Measurements from ENCODE around the gene CCDC70.
"Not testable (repeated sequence)": the region's sequence is repeated elsewhere in the genome, so short reads cannot be mapped to it uniquely, and the experiment has no call there.

The CCDC70 gene

DNA sequence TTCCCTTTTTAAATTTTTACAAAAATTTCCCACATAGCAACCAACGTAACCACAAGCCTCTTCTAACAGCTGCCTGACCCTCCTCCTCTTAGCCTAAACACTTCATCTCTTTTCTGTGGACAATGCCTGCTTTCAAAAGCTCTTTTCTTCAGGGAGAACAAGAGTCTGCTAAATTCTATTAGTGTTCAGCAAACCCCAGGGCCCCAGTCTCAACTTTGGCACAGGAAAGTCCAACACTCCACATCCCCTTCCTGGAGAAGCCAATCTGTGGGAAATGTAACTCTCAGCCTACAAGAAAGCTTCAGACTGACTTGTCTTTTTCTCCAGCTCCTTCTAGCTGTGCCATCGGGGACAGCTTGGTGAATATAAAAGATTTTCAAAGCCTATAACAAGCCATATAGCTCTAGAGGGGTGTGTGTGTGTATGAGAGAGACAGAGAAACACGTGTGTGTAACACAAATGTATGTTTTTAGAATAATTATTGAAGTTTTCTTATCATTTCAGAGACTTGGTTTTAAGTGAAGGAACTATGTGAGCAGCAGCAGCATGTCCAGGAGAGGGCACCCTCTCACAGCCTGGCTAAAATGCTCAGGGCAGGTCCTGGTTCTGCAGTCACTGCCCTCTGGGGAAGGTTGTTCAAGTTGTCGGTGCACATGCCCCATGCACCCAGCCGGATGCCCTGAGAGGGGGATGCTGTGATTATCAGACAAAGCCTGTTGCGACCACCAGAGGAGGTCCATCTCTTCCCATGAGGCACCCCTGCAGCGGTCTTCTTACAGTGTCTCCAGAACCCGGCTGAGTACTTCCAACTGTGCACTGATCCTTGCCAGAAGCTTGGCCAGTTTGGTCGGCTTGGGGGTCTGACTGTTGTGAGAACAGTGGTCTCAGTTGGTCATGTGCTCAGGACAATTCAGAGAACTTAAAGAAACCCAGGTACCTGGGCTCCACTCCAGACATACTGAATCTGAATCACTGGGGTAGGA lies 34.4 kb downstream of the CCDC70 start:
- no peak for DNase-seq (ENCODE audit: extremely low read depth, low read depth)
- TF ChIP-seq, protein P1, sequence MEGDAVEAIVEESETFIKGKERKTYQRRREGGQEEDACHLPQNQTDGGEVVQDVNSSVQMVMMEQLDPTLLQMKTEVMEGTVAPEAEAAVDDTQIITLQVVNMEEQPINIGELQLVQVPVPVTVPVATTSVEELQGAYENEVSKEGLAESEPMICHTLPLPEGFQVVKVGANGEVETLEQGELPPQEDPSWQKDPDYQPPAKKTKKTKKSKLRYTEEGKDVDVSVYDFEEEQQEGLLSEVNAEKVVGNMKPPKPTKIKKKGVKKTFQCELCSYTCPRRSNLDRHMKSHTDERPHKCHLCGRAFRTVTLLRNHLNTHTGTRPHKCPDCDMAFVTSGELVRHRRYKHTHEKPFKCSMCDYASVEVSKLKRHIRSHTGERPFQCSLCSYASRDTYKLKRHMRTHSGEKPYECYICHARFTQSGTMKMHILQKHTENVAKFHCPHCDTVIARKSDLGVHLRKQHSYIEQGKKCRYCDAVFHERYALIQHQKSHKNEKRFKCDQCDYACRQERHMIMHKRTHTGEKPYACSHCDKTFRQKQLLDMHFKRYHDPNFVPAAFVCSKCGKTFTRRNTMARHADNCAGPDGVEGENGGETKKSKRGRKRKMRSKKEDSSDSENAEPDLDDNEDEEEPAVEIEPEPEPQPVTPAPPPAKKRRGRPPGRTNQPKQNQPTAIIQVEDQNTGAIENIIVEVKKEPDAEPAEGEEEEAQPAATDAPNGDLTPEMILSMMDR (IDR thresholded peaks at IDR 0.05; ENCODE audit: low read depth, low read length): peak; percentile 71

DNA sequence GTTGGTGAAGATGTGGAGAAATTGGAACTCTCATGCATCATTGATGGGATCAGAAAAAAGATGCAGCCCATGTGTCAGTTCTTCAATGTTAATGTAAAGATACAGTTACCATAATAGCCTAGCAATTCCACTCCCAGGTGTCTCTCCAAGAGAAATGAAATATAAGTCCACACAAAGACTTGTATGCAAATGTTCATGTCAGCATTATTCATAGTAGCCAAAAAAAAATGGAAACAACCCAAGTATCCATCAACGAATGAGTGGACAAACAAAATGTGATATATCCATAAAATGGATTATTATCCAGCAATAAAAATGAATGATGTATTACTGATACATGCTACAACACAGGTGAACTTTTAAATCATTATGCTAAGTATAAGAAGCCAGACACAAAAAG lies 38.7 kb downstream of the CCDC70 start:
- TF ChIP-seq, protein P1 (IDR thresholded peaks at IDR 0.05; ENCODE audit: low read depth, low read length): no peak
- no peak for DNase-seq (ENCODE audit: extremely low read depth, low read depth)

DNA sequence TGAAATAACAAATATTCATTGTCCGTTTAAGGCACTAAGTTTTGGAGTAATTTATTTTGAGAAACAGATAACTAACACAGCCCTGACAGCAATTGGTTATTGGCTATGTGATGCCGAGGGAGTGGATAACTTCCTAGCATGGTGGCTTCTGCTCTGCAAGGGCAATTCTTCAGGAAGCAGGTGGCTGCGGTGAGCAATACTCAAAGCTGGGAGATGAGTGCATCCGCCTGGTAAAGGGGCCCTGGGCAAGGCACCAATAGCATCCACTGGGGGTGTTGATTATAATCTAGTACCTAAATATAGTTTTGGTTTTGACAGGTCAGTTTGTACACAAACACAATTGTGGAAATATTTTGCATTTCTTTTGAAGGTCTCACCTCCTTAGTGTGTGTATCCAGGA lies 41.0 kb downstream of the CCDC70 start:
- TF ChIP-seq, protein P1 (IDR thresholded peaks at IDR 0.05; ENCODE audit: low read depth, low read length): no peak
- DNase-seq (ENCODE audit: extremely low read depth, low read depth): no peak

DNA sequence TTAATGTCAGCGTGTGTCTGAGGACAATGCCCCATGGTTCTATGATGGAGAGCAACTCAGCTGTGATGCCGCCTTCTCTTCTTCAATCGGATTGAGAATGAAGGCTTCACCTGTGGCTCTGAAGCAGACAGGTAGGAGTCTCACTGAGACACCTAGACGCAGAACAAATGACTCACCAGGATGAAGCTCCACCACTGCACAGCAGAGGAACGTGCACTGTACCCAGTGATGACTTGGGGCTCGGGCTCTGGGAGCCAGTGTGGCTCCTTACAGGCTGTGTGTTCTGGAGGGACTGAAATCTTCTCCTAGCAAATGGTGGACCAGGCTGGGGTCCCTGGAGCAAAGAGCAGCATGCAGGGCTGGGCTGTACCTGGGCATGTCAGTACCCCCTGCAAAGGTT lies 44.0 kb downstream of the CCDC70 start:
- TF ChIP-seq, protein P1 (IDR thresholded peaks at IDR 0.05; ENCODE audit: low read depth, low read length): no peak
- no peak for DNase-seq (ENCODE audit: extremely low read depth, low read depth)

DNA sequence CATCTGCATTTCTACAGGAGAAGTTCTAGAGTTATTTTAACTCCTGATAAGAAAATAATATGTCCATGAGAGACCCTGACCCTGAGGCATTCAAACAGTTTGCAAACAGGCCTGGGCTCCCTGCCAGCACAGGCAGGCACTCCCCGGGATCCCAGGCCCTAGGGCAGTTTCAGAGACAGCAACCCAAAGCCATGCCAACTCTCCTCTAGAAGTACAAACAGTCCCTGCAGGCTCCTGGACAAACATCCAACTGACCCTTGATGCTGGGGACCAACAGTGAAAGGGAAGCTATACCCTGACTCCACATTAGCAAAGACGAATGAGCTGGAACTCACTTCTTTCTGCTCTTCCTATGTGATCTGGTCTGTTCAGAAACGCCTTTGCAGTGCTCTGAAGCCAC lies 44.8 kb downstream of the CCDC70 start:
- TF ChIP-seq, protein P1 (IDR thresholded peaks at IDR 0.05; ENCODE audit: low read depth, low read length): no peak
- DNase-seq (ENCODE audit: extremely low read depth, low read depth): no peak

DNA sequence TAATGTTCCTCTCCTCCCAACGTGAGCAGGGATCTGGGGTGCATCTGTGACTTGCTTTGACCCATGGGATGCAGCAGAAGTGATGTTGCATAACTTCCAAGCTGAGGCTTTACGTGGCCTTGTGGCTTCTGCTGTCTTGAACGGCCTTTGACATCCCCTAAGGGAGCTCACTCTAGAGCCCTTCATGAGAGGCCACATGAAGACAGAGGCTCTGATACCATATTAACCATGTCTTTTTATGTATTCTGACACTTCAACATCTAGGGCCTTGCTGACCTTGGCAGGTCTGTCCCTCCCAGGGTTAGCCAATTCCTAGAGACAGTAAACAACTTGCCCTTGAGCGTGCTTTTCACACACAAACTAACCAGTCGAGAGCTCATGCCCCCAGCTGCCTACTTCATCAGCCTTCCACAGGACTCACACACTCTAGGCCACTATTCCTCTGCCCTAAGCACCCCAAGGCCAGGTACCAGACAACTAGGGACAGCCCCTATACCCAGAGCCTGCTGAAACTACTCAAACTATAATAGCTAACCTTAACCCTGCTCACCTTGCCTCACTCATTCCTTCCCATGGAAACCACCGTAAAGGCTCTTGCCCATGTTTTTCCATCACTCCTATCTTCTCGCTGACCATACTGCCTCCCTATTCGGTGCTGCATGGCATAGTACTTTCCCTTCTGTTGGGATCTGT lies 45.4 kb downstream of the CCDC70 start:
- no peak for DNase-seq (ENCODE audit: extremely low read depth, low read depth)

DNA sequence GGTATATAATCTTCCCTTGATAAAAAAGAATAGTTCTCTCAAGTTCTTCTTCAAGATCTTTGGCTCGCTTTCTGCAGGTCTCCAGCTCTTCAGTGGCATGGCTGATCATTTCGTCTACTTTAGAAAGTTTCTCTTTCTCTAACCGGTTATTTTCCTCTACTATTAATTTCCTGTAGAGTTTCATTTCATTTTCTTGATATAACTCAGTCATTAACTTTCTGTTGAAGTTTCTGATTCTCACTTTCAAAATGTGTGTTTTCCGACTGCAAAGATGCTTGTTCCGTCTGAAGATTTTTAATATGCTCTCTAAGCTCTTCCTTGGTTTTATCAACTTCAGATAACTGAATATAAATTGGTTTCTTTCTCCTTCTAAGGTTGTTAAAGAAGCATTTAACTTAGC lies 47.5 kb downstream of the CCDC70 start:
- DNase-seq (ENCODE audit: extremely low read depth, low read depth): not testable (repeated sequence)

More for the DNA sequence above, 45.4 kb downstream of the CCDC70 start:
- TF ChIP-seq, protein P1 (IDR thresholded peaks at IDR 0.05; ENCODE audit: low read depth, low read length): no peak

All from AG09319 (cell line).